ENCODE data around the gene NOX4. TPM values are rescaled to one million over a fixed set of nuclear protein-coding genes. Genes with fewer than 3 reads are reported as not detected.
"Not testable (repeated sequence)": the region's sequence is repeated elsewhere in the genome, so short reads cannot be mapped to it uniquely, and the experiment has no call there.

NOX4 gene
- total RNA-seq, 1 donor from 2014 or later = not detected

DNA sequence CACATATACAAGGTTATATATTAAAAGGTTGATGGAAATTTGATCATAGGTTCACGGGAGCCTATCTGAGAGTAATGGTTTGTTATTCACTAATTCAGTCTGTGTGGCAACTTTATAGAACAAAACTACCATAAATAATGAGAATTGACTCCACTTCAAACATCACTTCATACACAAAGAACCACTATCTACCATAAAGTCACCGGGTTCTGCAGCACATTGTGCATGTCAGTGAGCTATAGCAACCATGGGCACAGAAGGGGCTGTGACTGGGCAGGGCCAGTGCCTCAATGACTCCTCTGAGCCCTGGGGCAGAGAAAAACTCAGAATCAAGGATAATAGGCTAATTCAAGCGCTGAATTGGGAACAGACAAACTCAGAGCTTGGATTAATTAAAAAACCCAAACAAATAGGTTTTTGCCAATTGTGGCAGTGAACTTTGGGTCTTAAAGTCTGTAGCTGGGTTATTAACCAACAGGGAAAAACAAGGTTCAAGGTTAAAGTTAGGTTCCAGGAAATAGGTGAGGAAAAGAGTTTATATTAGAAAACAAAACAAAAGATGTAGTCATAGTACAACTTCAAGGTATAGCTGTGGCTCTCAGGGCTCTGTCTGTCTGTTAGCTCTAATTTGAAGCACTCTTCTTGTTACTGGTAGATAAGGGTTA, 181.7 kb downstream of the NOX4 start:
- intact Hi-C loops (cut with micrococcal nuclease) = not testable (repeated sequence)

DNA sequence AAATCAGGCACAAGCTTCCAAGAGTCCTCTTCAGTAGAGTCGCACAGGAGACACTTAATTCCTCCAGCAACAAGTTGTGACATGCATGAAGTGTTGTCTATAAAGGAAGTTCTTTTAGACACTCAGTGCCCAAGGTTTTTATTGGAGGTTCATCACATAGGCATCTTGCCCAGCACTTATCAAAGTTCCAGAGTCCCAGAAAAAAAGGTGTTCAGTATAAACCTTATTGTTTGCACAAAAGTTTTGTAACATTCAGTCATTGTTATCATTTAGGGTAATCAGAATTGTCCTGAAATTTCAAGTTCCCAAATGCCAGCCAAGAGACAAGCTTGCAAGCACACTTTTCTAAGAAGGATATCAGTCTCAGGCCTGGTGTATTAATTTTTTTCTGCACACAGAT, 182.9 kb downstream of the NOX4 start:
- intact Hi-C loops (cut with micrococcal nuclease) = not testable (repeated sequence)

DNA sequence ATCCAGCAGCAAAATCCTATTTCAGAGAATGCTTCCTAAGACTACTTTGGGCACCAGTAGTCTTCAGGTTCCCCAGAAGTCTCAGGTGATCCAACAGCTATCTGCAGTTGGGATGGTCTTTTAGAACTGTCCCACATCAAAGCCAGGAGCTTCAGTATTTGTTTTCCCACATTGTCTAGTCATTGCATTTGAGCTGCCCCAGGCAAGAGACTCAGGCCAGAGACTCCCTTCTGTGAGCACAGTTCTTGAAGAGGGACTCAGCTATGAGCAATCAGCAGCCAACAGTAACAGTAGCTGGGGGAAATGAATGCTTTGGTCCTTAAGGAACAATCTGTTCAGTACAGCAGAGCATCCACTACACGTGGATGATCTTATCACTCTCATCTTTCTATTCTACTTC, 188.1 kb downstream of the NOX4 start:
- intact Hi-C loops (cut with micrococcal nuclease) = not testable (repeated sequence)

DNA sequence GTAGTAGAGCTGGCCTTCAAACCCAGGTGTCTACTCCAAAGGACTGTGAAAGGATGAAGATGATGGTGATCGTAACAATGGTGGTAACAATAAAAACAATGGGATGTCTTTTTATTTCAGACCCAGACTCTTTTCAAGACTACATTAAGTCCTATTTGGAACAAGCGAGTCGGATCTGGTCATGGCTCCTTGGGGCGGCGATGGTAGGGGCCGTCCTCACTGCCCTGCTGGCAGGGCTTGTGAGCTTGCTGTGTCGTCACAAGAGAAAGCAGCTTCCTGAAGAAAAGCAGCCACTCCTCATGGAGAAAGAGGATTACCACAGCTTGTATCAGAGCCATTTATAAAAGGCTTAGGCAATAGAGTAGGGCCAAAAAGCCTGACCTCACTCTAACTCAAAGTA, 196.2 kb downstream of the NOX4 start:
- intact Hi-C loops (cut with micrococcal nuclease) = not testable (repeated sequence)

DNA sequence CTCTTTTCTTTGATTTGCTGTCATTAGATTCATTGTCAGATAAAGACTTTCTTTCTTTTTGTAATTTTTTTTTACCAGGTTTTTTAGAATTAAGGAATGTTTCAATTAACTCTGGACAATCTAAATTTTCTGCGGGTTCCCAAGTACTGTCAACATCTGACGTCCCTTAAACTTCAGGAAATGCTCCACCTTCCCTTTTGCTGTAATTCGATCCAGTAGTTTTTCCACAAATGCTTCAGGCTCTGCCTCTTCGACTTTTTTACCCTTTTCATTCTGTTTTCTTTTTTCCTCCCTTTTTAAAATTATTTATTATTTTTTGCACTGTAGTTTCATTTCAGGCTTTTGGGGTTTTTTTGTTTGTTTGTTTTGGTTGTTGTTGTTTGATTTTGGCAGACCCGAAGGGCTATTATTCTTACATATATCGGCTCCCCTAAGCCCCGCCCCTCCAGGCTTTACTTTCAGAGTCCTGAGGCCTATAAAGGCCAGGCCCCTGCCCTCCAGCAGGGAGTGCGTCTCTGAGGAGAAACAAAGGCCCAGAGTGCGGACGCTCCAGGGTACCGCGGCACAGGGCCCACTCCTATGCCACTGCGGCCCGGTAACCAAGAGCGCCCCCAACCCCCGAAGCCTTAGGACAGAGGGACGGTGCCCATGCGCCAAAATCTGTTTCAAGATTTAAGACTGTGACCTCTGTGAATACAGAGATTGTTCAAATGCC, 197.1 kb downstream of the NOX4 start:
- intact Hi-C loops (cut with micrococcal nuclease) = no loop called here

DNA sequence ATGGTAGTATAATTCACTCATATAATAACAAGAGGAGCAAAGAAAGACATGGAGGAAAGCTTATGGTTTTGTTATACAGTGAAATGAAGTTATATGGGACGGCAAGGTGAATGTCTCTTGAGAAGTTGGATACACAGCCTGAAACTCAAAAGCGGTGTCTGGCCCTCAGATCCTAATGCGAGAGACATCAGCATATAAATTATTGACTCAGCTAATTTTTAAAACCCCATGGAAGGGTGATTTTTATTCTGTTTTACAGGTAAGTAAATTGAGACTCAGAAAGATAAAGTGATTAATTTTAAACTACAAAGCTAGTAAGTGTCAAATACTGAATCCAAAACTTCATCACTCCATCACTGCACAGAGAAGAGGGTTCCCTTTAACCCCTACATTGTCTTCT, 203.2 kb downstream of the NOX4 start:
- intact Hi-C loops (cut with micrococcal nuclease) = not testable (repeated sequence)

DNA sequence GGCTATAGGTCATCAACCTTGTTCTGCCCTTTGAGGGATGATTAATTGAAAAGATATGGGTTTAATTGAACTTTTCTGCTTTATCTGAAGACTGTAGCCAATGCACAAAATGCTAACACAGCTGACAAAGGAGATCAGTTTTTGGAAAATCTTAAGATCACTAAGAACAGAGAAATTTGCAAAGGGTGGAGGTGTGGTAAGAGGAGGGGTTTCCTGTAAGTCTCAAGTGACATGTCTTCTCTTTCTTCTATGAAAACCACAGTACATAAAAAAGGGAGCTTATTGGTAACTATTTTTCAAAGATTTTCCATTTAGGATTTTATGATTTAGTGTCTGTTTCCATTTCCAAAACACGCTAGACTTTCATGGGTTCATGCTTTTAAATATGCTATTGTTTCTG, 204.6 kb downstream of the NOX4 start:
- intact Hi-C loops (cut with micrococcal nuclease) = not testable (repeated sequence)

DNA sequence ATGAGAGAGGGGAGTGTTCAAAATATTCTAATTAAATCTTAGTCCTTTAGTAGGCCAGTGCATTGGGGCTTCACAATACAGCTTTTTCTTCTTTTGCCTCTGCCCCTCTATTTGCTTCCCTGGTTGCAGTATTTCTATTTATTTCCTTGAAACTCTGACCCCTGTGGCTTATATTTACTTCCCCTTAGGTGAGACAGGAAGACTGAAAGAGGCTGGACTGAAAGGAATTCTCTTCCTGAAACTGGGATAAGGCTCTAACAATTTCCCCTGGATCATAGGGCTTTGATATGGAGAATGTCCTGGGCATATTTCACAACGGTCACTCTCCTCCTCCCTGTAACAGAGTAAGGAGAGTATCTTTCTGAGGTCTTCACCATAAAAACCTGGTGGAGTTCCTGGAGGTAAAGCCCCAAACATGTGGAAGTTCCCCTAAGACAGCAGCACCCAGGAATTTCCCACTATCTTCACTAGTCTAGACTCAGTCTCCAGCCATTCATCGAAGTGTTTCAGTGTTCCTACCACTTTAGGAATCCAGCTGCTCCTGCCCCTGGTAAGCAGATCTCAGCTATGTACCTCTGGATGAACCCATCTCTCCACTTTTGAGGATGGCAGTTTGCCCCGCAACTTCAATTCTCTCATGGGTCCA, 210.0 kb downstream of the NOX4 start:
- intact Hi-C loops (cut with micrococcal nuclease) = not testable (repeated sequence)

DNA sequence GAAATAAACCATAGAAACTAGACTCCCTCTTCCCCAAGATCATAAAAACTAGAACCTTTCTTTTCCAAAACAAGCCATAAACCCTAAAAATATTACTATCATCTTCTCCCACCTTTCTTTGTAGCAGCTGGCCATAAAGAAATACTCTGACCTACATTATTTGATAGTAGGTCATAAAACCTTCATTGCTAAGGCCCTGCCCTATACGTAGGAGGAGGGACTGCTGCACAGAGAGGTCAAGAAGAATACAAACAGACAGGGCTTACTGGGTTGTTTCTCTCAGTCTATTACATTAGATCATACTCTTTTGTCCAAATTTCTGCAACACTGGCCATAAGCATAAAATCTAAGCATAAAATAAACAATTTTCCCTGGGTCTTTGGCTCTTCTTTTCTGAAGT, 212.0 kb downstream of the NOX4 start:
- intact Hi-C loops (cut with micrococcal nuclease) = no loop called here

DNA sequence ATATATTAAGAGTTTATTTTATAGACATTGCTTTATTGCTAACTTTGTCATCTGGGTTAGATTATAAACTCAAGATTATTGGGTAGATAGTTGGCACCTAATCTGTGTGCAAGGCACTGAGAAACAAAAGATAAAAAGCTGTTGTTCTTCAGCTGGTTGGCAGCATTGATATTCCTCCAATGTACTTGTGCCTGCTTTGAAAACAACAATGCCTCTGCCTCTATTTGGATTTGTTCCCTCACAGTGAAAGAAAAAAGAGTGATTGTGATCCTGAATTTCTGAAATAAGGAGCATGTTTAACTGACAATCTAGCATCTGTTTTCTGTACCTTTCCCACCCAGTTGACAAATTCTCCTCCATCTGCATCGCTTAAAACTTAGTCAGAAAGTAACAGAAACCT, 215.2 kb downstream of the NOX4 start:
- intact Hi-C loops (cut with micrococcal nuclease) = no loop called here

Other genes with a start within 250 kb of the NOX4 start
- not detected in 2 replicates for gene TRIM77, start 218.9 kb upstream of the NOX4 start, total RNA-seq

Data from T-helper 1 cell treated with Interleukin-12 subunit alpha and Interleukin-12 subunit beta and Interleukin-4 antibody, amounts not matched to agents 30 ng/mL and 1 ng/mL, for 36 hours (primary cell).